Measurements from ENCODE around the gene HIKESHI. TPM values are rescaled to one million over a fixed set of nuclear protein-coding genes. Genes with fewer than 3 reads are reported as not detected.

HIKESHI gene
- total RNA-seq, 1 experiment from 2014 or later: 38.2 TPM

DNA sequence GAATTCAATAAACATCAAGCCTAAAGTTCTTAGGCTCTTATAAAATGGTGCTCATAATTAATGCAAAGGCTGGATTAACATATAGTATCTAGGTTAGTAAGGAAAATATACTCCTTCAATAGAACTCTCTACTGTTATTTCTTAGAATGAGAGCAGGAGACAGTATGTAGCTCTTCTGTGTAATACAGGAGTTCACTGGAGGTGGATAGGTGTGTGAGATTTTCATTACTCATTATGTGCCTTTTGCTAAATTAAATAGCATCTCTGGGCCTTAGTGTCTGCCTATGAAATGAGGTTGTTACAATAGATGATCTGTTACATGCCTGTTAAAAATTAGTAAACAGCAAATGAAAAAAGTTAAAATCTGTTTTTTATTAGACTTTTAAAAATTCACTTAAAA, 36.8 kb upstream of the HIKESHI start:
- Histone ChIP-seq H3K4me1 (ENCODE audit: control insufficient read depth in 1 of 2, insufficient read depth in 2 of 2, low read length in 2 of 2) (no peaks in the 10 kb centered on the region), H3K4me2 (ENCODE audit: low read length) (no peak overlapping the region), H4K20me1 (ENCODE audit: insufficient read depth) (no peaks in the 10 kb centered on the region), H3K27me3 (ENCODE audit: insufficient read depth, low read length) (no peaks in the 10 kb centered on the region), H3K9me2 (ENCODE audit: insufficient read depth) (no peaks in the 10 kb centered on the region), H3K27ac (ENCODE audit: low read depth, low read length) (no peak overlapping the region), H3K9ac (ENCODE audit: low read length) (no peak overlapping the region), H3K79me2 (ENCODE audit: insufficient read depth, low read length) (peaks cover 14% of the 10 kb centered on the region), H3K4me3 (replicated peaks in 1 of 2; ENCODE audit: low read depth in 1 of 2, low read length in 2 of 2) (no peak overlapping the region), H2AFZ (ENCODE audit: low read depth, low read length, poor library complexity, severe bottlenecking) (no peak overlapping the region), H3K36me3 (ENCODE audit: control insufficient read depth in 1 of 2, insufficient read depth in 2 of 2, low read length in 2 of 2) (peaks cover 2 to 13% of the 10 kb centered on the region in 2 experiments; a peak in 1 of 4 replicates), H3K9me3 (ENCODE audit: control insufficient read depth in 1 of 2, insufficient read depth in 1 of 2, low read depth in 1 of 2, low read length in 2 of 2) (no peaks in the 10 kb centered on the region)
- ATAC-seq (no peak), DNase-seq (ENCODE audit: low read depth, low spot score) (no peak)
- TF ChIP-seq POLR2AphosphoS5 (IDR thresholded peaks at IDR 0.05; ENCODE audit: low read depth, low read length): no peak
- no peak for TF ChIP-seq EZH2phosphoT487 (IDR thresholded peaks at IDR 0.05; ENCODE audit: borderline replicate concordance)
- no peak for TF ChIP-seq RAD21 (IDR thresholded peaks at IDR 0.05; ENCODE audit: low read depth)
- POLR2A ChIA-PET: no interaction called here
- CTCF ChIA-PET: interaction anchor here (1.8 kb wide), 1 partner anchor 224 kb away, joined by 4 read pairs; no protein-coding TSS in a partner anchor
- BruUV-seq (replicated peaks): no TSS peak
- intact Hi-C loops (cut with micrococcal nuclease): no loop called here
- RAD21 ChIA-PET (ENCODE audit: low non-redundant PET in 1 of 2, low total read pairs in 2 of 2, uncharacterized antibody in 2 of 2, unreplicated experiment in 2 of 2): no interaction called here

DNA sequence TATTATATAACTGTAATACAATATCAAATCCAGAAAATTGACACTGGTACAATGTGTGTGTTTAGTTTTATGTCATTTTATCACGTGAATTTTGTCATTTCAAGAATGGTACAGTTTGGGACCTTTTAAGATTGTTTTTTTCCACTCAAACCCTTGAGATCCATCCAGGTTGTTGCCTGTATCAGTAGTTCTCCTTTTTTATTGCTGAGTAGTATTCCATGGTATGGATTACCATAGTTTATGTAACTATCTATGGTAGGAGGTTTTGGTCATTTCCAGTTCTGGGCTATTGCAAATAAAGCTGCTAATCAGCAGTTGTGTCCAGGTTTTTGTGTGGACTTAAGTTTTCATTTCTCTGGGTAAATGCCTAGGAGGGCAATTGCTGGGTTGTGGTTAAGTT, 32.4 kb upstream of the HIKESHI start:
- H3K9me3 ChIP-seq (ENCODE audit: control insufficient read depth in 1 of 2, insufficient read depth in 1 of 2, low read depth in 1 of 2, low read length in 2 of 2): no peaks in the 10 kb centered on the region
- H3K4me1 ChIP-seq (ENCODE audit: control insufficient read depth in 1 of 2, insufficient read depth in 2 of 2, low read length in 2 of 2): no peaks in the 10 kb centered on the region
- peaks cover 2 to 4% of the 10 kb centered on the region in 2 experiments; a peak in 1 of 4 replicates for H3K36me3 ChIP-seq (ENCODE audit: control insufficient read depth in 1 of 2, insufficient read depth in 2 of 2, low read length in 2 of 2)
- H3K4me2 ChIP-seq (ENCODE audit: low read length): no peak overlapping the region
- CTCF ChIA-PET: no interaction called here
- no peak overlapping the region for H3K27ac ChIP-seq (ENCODE audit: low read depth, low read length)
- RAD21 ChIA-PET (ENCODE audit: low non-redundant PET in 1 of 2, low total read pairs in 2 of 2, uncharacterized antibody in 2 of 2, unreplicated experiment in 2 of 2): no interaction called here
- no peak for DNase-seq (ENCODE audit: low read depth, low spot score)
- no peak overlapping the region for H3K4me3 ChIP-seq (replicated peaks in 1 of 2; ENCODE audit: low read depth in 1 of 2, low read length in 2 of 2)
- intact Hi-C loops (cut with micrococcal nuclease): loop anchor here (10.0 kb wide), 1 partner anchor 225 kb away; no protein-coding TSS in a partner anchor
- no peaks in the 10 kb centered on the region for H3K27me3 ChIP-seq (ENCODE audit: insufficient read depth, low read length)
- no TSS peak for BruUV-seq (replicated peaks)
- no peak overlapping the region for H3K9ac ChIP-seq (ENCODE audit: low read length)
- POLR2A ChIA-PET: no interaction called here
- ATAC-seq: no peak
- TF ChIP-seq JUND (IDR thresholded peaks at IDR 0.05): no peak
- no peak for TF ChIP-seq SP1 (IDR thresholded peaks at IDR 0.05; ENCODE audit: low read depth)
- TF ChIP-seq EZH2phosphoT487 (IDR thresholded peaks at IDR 0.05; ENCODE audit: borderline replicate concordance): no peak
- TF ChIP-seq EGR1 (IDR thresholded peaks at IDR 0.05; ENCODE audit: low read depth): no peak
- no peak for TF ChIP-seq YY1 (IDR thresholded peaks at IDR 0.05; ENCODE audit: extremely low read depth, insufficient replicate concordance, low read depth, low read length)
- no peak for TF ChIP-seq CEBPB (IDR thresholded peaks at IDR 0.05; ENCODE audit: low read depth)
- TF ChIP-seq, protein P1, sequence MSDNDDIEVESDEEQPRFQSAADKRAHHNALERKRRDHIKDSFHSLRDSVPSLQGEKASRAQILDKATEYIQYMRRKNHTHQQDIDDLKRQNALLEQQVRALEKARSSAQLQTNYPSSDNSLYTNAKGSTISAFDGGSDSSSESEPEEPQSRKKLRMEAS (IDR thresholded peaks at IDR 0.05): no peak
- TF ChIP-seq ZFX (IDR thresholded peaks at IDR 0.05): no peak
- TF ChIP-seq TCF7L2 (IDR thresholded peaks at IDR 0.05; ENCODE audit: borderline replicate concordance, extremely low read depth, insufficient read depth, insufficient read length): no peak
- no peak overlapping the region for H2AFZ ChIP-seq (ENCODE audit: low read depth, low read length, poor library complexity, severe bottlenecking)
- no peaks in the 10 kb centered on the region for H3K9me2 ChIP-seq (ENCODE audit: insufficient read depth)
- no peaks in the 10 kb centered on the region for H4K20me1 ChIP-seq (ENCODE audit: insufficient read depth)
- peaks cover 56% of the 10 kb centered on the region for H3K79me2 ChIP-seq (ENCODE audit: insufficient read depth, low read length)
